ENCODE results near the gene KIRREL2.

- TF ChIP-seq CTCF (IDR thresholded peaks at IDR 0.05) (no peak), EZH2 (IDR thresholded peaks at IDR 0.05; ENCODE audit: borderline replicate concordance, insufficient read depth, low read depth, low read length, poor library complexity, severe bottlenecking) (no peak)
Observed at GRCh38 chr19:35816262-35816661, 40.4 kb upstream of the KIRREL2 start.

Measured in B cell (primary cell).